ENCODE results near the gene C18orf63. TPM values are rescaled to one million over a fixed set of nuclear protein-coding genes. Genes with fewer than 3 reads are reported as not detected.

Gene C18orf63
- not detected in 2 replicates for total RNA-seq

DNA sequence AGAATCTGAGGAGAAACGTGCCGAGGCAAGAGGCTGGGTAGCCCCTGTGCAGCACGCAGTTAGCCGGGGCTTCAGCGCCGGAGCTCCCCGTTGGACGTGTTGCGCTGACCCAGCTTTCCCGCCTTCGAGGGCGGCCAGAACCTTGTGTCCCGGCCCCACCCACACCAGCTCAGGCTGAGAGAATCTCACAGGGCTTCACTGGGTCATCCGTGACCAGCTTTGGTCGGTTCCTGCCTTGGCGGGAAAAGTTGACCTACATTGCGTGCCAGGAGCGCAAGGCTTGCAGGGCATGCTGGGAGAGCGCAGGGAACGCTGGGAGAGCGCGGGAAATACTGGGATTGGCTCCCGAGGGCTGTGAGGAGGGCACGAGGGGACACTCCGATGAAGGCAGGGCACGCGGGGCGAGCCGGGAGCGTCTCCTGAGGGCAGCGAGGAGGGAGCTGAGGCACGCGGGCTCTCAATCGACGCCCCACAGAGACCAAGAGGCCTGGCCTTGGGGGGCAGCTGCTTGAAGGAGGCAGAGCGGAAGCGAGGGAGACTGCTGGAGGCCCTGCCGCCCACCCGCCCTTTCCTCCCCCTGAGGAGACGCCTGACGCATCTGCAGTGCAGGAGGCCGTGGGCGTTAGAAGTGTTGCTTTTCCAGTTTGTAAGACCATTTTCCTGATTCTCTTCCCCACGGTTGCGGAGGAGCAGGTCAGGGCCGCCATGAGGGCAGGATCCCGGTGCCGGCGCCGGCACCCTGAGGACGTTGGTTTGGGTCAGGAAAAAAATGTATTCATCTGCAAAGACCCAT is at the start of gene C18orf63:
Gene C18orf63 (plus strand): TSS at position 376 of the 793 bp plus-strand sequence. CDS start 2,027 bp downstream, outside the sequence.

DNA sequence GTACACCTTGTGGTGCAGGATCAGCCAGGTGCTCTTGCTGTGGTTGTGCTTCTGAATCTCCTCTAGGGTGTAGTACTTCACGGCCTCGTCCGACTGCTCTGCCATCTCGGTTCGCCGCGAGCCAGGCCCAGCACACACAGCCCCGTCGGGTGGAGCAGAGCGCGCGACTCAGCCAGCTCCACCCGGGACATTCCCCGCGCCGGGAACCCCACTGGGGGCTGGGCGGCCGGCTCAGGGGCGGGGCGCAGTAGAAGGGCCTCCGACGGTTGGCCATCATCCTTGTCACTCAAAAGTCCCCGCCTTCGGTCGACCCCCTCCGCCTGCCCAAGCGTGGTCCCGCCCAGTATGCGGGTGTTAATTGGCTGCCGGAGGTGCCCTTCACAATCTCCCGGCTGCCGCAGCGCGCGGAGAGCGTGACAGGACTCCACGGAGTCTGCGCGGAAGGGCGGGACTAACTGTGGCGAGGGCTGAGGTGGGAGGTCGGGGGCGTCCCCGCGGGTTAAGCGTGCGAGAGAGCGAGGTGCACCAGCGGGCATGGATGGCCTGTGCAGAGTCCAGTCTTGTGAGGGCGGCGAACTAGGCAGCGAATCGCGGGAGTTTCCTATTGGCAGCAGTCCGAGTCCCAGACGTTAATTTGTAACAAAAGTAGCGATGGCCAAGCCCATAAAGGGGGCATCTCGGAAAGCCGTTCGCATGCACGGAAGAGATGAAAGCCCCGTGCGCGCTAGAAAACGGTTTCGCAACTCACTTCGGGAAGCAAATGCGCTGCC is 23.7 kb upstream of the C18orf63 start, which contains the start of gene CYB5A:
Gene CYB5A (minus strand): TSS at position 193 of the 770 bp plus-strand sequence. CDS start 88 bp downstream, at position 105.

Other genes with a start within 250 kb of the C18orf63 start
- gene FBXO15, start 168.0 kb upstream of the C18orf63 start, total RNA-seq, result 0.12 and 0.26 TPM in 2 replicates
- 26.9 and 39.2 TPM in 2 replicates for gene TIMM21, start 167.3 kb upstream of the C18orf63 start, total RNA-seq
- gene CYB5A, start 23.9 kb upstream of the C18orf63 start, total RNA-seq, result 45.0 and 82.1 TPM in 2 replicates
- gene DIPK1C, start 141.5 kb downstream of the C18orf63 start, total RNA-seq, result not detected in 2 replicates
- 37.9 and 52.4 TPM in 2 replicates for gene CNDP2, start 180.5 kb downstream of the C18orf63 start, total RNA-seq
- gene CNDP1, start 218.7 kb downstream of the C18orf63 start, total RNA-seq, result 0.06 TPM in 1 of 2 replicates, not detected in the other